CD4-positive, alpha-beta T cell (primary cell): ENCODE results near the gene SDF2L1. TPM values are rescaled to one million over a fixed set of nuclear protein-coding genes. Genes with fewer than 3 reads are reported as not detected.
A peak's percentile ranks its signal among the peaks of the same experiment; 100 is the strongest.

ENCODE experiments used
- ATAC-seq: fragments of 200-7000 bp; cut with Tn5 transposase; one replicate; pipeline ENCODE4 v1.10.0; 2022; ENCODE audit warnings: mild to moderate bottlenecking; ENCODE audit not compliant: poor library complexity
- CTCF ChIA-PET: fragments of 350-600 bp; sonication (Branson Sonifier 250); formaldehyde crosslinking; loops from one replicate; lab custom pipeline; 2021; ENCODE audit warnings: antibody characterized with exemption, inconsistent platforms; lab: Charles Lee
- POLR2A ChIA-PET: fragments of 350-600 bp; sonication (Branson Sonifier 250); formaldehyde crosslinking; loops from one replicate; lab custom pipeline; 2021; ENCODE audit warnings: antibody characterized with exemption, inconsistent platforms; lab: Charles Lee
- DNase-seq, 14 experiments: peaks; one replicate each; pipeline ENCODE4 v3.0.0-alpha.2; 2013 to 2020; ENCODE audit warnings: mixed read lengths in 2 of 14
- H3K27ac ChIP-seq, 2 donors: one replicate each; pipeline versions ENCODE4 v1.5.1 to v1.7.0; 2013; ENCODE audit warnings: low read length in 2 of 2, low read depth in 1 of 2, mild to moderate bottlenecking in 1 of 2
- H3K27me3 ChIP-seq, 2 experiments: 1 replicate in 1 of 2; 2 replicates in 1 of 2; pipeline versions ENCODE4 v1.6.1 to v1.7.0; 2013; ENCODE audit warnings: low read length in 2 of 2, control low read depth in 1 of 2, mild to moderate bottlenecking in 1 of 2, moderate library complexity in 1 of 2; ENCODE audit not compliant: insufficient read depth in 2 of 2, control insufficient read depth in 1 of 2
- H3K36me3 ChIP-seq: one replicate; pipeline ENCODE4 v1.6.1; 2013; ENCODE audit warnings: low read length, control low read depth; ENCODE audit not compliant: insufficient read depth
- H3K4me1 ChIP-seq: one replicate; pipeline ENCODE4 v1.6.1; 2013; ENCODE audit warnings: low read length, control low read depth; ENCODE audit not compliant: insufficient read depth
- H3K4me3 ChIP-seq: one replicate; pipeline ENCODE4 v1.5.1; 2013; ENCODE audit warnings: mild to moderate bottlenecking, low read length, moderate library complexity
- H3K9me3 ChIP-seq, 2 experiments: 1 replicate in 1 of 2; 2 replicates in 1 of 2; pipeline versions ENCODE4 v1.6.1 to v1.7.0; 2013; ENCODE audit warnings: low read length in 2 of 2, mild to moderate bottlenecking in 2 of 2, control low read depth in 1 of 2, moderate library complexity in 1 of 2; ENCODE audit not compliant: control insufficient read depth in 1 of 2, insufficient read depth in 1 of 2
- H3K27ac Mint-ChIP-seq: one replicate; pipeline ENCODE4 v1.8.0; 2020; ENCODE audit warnings: mixed read lengths
- H3K27me3 Mint-ChIP-seq: one replicate; pipeline ENCODE4 v1.8.0; 2021; ENCODE audit warnings: mixed read lengths
- H3K36me3 Mint-ChIP-seq: one replicate; pipeline ENCODE4 v1.8.0; 2021; ENCODE audit warnings: low read depth, mixed read lengths
- H3K4me1 Mint-ChIP-seq: one replicate; pipeline ENCODE4 v1.8.0; 2021; ENCODE audit warnings: low read depth, mixed read lengths
- H3K4me3 Mint-ChIP-seq: one replicate; pipeline ENCODE4 v1.8.0; 2020; ENCODE audit warnings: mild to moderate bottlenecking, mixed read lengths
- H3K9me3 Mint-ChIP-seq: one replicate; pipeline ENCODE4 v1.8.0; 2020; ENCODE audit warnings: mixed read lengths
- CTCF ChIP-seq: fragments of 200-600 bp; IDR thresholded peaks from one replicate; pipeline ENCODE4 v1.8.0; 2022; ENCODE audit warnings: antibody characterized with exemption, mild to moderate bottlenecking
- intact Hi-C, 2 experiments: fragments of 100-400 bp; cut with DNase I in 1 of 2; cut with micrococcal nuclease in 1 of 2; formaldehyde crosslinking; loops; one replicate each; pipeline versions ENCODE4 v1.15.1 to v1.9.0; 2023 to 2025; cut with DNase I, micrococcal nuclease
- total RNA-seq, 174 experiments: library from RNA in 2 of 174; stranded (reverse) in 2 of 174; gene quantifications; one replicate each; pipeline ENCODE4 v1.2.3 and lab custom pipeline; 2021 to 2026

The SDF2L1 gene
- total RNA-seq, 2 experiments from 2014 or later = 20.0 to 21.2 TPM

GRCh38 chr22:21599053-21599893, 42.8 kb upstream of the SDF2L1 start:
- peaks cover 48% of the 10 kb centered on the region for H3K36me3 Mint-ChIP-seq
- CTCF ChIA-PET = no interaction called here
- H3K27me3 ChIP-seq = no peaks in the 10 kb centered on the region

DNA sequence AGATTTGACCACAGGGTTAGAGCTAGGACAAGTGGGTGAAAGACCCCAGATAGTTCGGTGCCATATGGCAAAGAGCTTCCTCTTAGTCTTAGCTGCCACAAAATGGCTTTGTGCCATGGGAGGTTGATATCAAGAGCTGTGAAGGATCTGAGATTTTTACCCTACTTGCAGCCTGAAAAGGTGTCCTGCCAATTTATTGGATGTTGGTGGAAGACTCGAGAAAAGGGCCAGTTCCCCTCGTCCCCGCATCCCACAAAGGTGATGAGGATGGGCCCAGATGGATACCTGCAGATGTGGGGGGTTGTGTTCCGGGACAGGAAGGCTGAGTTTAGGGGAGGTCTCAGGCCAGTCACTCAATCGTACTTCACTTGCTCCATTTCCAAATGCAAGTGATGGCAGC, 39.5 kb upstream of the SDF2L1 start:
- ChIA-PET POLR2A (interaction anchor here (0.9 to 1.3 kb wide), 2 partner anchors 12 to 14 kb away, joined by 3 read pairs; no protein-coding TSS in a partner anchor), CTCF (interaction anchor here (1.9 kb wide), 1 partner anchor 14 kb away, joined by 4 read pairs; no protein-coding TSS in a partner anchor)
- Mint-ChIP-seq H3K9me3 (no peaks in the 10 kb centered on the region), H3K27ac (peak overlapping the region; percentile 52), H3K4me1 (peaks cover 42% of the 10 kb centered on the region), H3K36me3 (peaks cover 27% of the 10 kb centered on the region), H3K4me3 (no peak overlapping the region), H3K27me3 (no peaks in the 10 kb centered on the region)
- Histone ChIP-seq H3K27ac (no peak overlapping the region), H3K9me3 (no peaks in the 10 kb centered on the region), H3K4me1 (peaks cover 35% of the 10 kb centered on the region), H3K36me3 (peaks cover 4% of the 10 kb centered on the region), H3K4me3 (no peak overlapping the region), H3K27me3 (no peaks in the 10 kb centered on the region)
- TF ChIP-seq CTCF = no peak
- DNase-seq (no peak), ATAC-seq (no peak)
- intact Hi-C loops = no loop called here

More at GRCh38 chr22:21599053-21599893, 42.8 kb upstream of the SDF2L1 start:
- no peaks in the 10 kb centered on the region for H3K9me3 Mint-ChIP-seq
- Histone ChIP-seq H3K9me3 (no peaks in the 10 kb centered on the region), H3K4me1 (peaks cover 16% of the 10 kb centered on the region), H3K27ac (no peak overlapping the region), H3K36me3 (peaks cover 32% of the 10 kb centered on the region), H3K4me3 (no peak overlapping the region)
- ATAC-seq (no peak), DNase-seq (no peak)
- H3K4me3 Mint-ChIP-seq = no peak overlapping the region
- POLR2A ChIA-PET = no interaction called here
- peaks cover 43% of the 10 kb centered on the region for H3K4me1 Mint-ChIP-seq
- intact Hi-C loops = no loop called here
- H3K27ac Mint-ChIP-seq = peak overlapping the region; percentile 34
- TF ChIP-seq CTCF = no peak
- H3K27me3 Mint-ChIP-seq = no peaks in the 10 kb centered on the region

DNA sequence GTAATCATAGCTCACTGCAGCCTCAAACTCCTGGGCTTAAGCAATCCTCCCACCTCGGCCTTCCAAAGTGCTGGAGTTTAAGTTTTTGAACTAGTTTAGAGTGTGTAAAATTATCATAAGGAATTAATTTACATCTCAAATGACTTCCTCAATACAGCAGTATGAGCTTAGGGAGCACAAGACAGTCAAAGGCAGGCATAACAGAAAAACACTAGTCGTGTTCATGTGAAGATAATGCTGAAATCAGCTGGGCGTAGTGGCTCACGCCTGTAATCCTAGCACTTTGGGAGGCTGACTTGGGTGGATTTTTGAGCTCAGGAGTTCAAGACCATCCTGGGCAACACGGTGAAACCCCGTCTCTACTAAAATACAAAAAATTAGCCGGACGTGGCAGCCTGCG, 38.1 kb upstream of the SDF2L1 start:
- CTCF ChIA-PET = interaction anchor here (0.7 to 1.9 kb wide), 2 partner anchors 13 to 158 kb away, joined by 4 read pairs; no protein-coding TSS in a partner anchor
- intact Hi-C loops = loop anchor here in 1 of 2 experiments (2.0 kb wide), 1 partner anchor 19 kb away; no protein-coding TSS in a partner anchor
- TF ChIP-seq CTCF = no peak
- peaks cover 40% of the 10 kb centered on the region for H3K4me1 Mint-ChIP-seq
- no peak overlapping the region for H3K27ac Mint-ChIP-seq
- H3K36me3 Mint-ChIP-seq = peaks cover 19% of the 10 kb centered on the region
- Histone ChIP-seq H3K4me1 (peaks cover 31% of the 10 kb centered on the region), H3K27ac (no peak overlapping the region), H3K36me3 (peaks cover 4% of the 10 kb centered on the region), H3K4me3 (no peak overlapping the region), H3K9me3 (no peaks in the 10 kb centered on the region), H3K27me3 (no peaks in the 10 kb centered on the region)
- H3K9me3 Mint-ChIP-seq = no peaks in the 10 kb centered on the region
- POLR2A ChIA-PET = no interaction called here
- DNase-seq = no peak
- H3K27me3 Mint-ChIP-seq = no peaks in the 10 kb centered on the region
- no peak overlapping the region for H3K4me3 Mint-ChIP-seq
- no peak for ATAC-seq
